ENCODE results near the gene PRSS22.

The PRSS22 gene

GRCh38 chr16:2811703-2812471, 46.1 kb downstream of the PRSS22 start:
- no peak overlapping the region for H3K4me3 ChIP-seq (ENCODE audit: low read depth, low read length)
- no peak for DNase-seq (ENCODE audit: low read depth)
- TF ChIP-seq CTCF (IDR thresholded peaks at IDR 0.05; ENCODE audit: control insufficient read depth, extremely low read depth, insufficient read depth): no peak

- TF ChIP-seq CTCF (IDR thresholded peaks at IDR 0.05; ENCODE audit: control insufficient read depth, extremely low read depth, insufficient read depth): no peak
- no peak overlapping the region for H3K4me3 ChIP-seq (ENCODE audit: low read depth, low read length)
- DNase-seq (ENCODE audit: low read depth): no peak
Measured at GRCh38 chr16:2810651-2811050, 47.3 kb downstream of the PRSS22 start.

- no peak for TF ChIP-seq CTCF (IDR thresholded peaks at IDR 0.05; ENCODE audit: control insufficient read depth, extremely low read depth, insufficient read depth)
- DNase-seq (ENCODE audit: low read depth): no peak
- no peak overlapping the region for H3K4me3 ChIP-seq (ENCODE audit: low read depth, low read length)
Measured at GRCh38 chr16:2809149-2809760, 48.7 kb downstream of the PRSS22 start.

- DNase-seq (ENCODE audit: low read depth): no peak
- TF ChIP-seq CTCF (IDR thresholded peaks at IDR 0.05; ENCODE audit: control insufficient read depth, extremely low read depth, insufficient read depth): no peak
- H3K4me3 ChIP-seq (ENCODE audit: low read depth, low read length): no peak overlapping the region
Measured at GRCh38 chr16:2808181-2808580, 49.8 kb downstream of the PRSS22 start.

GRCh38 chr16:2806286-2806685, 51.7 kb downstream of the PRSS22 start:
- TF ChIP-seq CTCF (IDR thresholded peaks at IDR 0.05; ENCODE audit: control insufficient read depth, extremely low read depth, insufficient read depth): no peak
- no peak for DNase-seq (ENCODE audit: low read depth)
- no peak overlapping the region for H3K4me3 ChIP-seq (ENCODE audit: low read depth, low read length)

GRCh38 chr16:2804728-2805127, 53.2 kb downstream of the PRSS22 start:
- DNase-seq (ENCODE audit: low read depth): no peak
- no peak overlapping the region for H3K4me3 ChIP-seq (ENCODE audit: low read depth, low read length)
- TF ChIP-seq CTCF (IDR thresholded peaks at IDR 0.05; ENCODE audit: control insufficient read depth, extremely low read depth, insufficient read depth): no peak
